ENCODE results near the gene EXOC6B. TPM values are rescaled to one million over a fixed set of nuclear protein-coding genes. Genes with fewer than 3 reads are reported as not detected.

The EXOC6B gene
- polyA plus RNA-seq, 2 of the 4 experiments (the other 2 are of a cell fraction), result 15.5 to 24.7 TPM

DNA sequence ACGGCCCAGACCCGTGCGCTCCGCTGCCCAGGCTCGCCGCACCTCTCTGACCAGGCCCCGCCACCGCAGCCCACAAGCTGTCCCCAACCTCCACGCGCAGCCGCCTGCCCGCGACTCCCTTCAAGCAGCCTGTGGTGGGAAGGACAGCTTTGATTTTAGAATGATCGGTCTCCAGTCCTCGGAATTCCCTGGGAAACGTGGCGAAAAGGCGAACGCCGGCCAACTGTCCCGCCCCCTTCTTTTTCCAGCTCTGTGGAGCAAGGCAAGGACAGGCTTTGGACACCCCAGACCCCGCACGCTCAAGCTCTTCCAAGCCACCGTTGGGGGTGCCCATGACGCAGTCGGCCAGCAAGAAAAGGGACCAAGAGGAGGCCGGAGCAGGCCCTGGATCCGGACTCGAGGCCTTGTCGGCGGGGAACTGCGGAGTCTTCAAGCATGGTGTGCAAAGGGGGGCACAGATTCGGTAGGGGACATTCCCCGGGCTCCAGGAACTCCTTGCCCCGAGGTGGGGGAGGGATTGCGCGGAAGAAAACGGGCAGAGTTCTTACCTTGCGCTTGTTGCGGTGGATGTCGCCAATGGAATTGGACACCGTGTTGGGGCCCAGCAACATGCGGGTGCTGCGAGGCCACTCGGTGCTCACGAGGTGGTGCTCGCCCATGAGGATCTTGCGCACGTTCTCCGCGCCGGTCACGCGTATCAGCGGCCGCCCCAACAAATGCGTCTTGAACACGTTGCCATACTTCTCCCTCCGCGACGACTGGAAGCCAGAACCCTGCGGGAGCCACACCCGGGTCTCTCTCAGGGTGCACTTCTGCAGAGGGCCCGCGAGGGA lies 682.2 kb downstream of the EXOC6B start:
- H3K4me3 ChIP-seq, result peak overlapping the region; percentile 61
- TF ChIP-seq, protein P1, sequence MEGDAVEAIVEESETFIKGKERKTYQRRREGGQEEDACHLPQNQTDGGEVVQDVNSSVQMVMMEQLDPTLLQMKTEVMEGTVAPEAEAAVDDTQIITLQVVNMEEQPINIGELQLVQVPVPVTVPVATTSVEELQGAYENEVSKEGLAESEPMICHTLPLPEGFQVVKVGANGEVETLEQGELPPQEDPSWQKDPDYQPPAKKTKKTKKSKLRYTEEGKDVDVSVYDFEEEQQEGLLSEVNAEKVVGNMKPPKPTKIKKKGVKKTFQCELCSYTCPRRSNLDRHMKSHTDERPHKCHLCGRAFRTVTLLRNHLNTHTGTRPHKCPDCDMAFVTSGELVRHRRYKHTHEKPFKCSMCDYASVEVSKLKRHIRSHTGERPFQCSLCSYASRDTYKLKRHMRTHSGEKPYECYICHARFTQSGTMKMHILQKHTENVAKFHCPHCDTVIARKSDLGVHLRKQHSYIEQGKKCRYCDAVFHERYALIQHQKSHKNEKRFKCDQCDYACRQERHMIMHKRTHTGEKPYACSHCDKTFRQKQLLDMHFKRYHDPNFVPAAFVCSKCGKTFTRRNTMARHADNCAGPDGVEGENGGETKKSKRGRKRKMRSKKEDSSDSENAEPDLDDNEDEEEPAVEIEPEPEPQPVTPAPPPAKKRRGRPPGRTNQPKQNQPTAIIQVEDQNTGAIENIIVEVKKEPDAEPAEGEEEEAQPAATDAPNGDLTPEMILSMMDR (IDR thresholded peaks at IDR 0.05), result no peak
- TF ChIP-seq ZNF302 (CRISPR knock-in tag; IDR thresholded peaks at IDR 0.05) (no peak), NR3C1 (IDR thresholded peaks at IDR 0.05) (no peak), TP53 (CRISPR knock-in tag; IDR thresholded peaks at IDR 0.05) (no peak), JUNB (IDR thresholded peaks at IDR 0.05) (no peak), RARB (CRISPR knock-in tag; IDR thresholded peaks at IDR 0.05) (no peak), ZSCAN20 (CRISPR knock-in tag; IDR thresholded peaks at IDR 0.05) (no peak), SREBF2 (IDR thresholded peaks at IDR 0.05) (no peak), FOSB (CRISPR knock-in tag; IDR thresholded peaks at IDR 0.05) (no peak), CEBPB (IDR thresholded peaks at IDR 0.05) (no peak), POLR2AphosphoS2 (conservative IDR thresholded peaks at IDR 0.05; ENCODE audit: low read length) (no peak), RFX5 (IDR thresholded peaks at IDR 0.05) (no peak), ZFP36 (IDR thresholded peaks at IDR 0.05; ENCODE audit: borderline replicate concordance, partially characterized antibody) (no peak)
- TF ChIP-seq, protein P2, sequence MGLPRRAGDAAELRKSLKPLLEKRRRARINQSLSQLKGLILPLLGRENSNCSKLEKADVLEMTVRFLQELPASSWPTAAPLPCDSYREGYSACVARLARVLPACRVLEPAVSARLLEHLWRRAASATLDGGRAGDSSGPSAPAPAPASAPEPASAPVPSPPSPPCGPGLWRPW (IDR thresholded peaks at IDR 0.05), result no peak
- peaks cover 48% of the 10 kb centered on the region for H3K4me1 ChIP-seq
- no peaks in the 10 kb centered on the region for H3K9me3 ChIP-seq
- POLR2A ChIA-PET, result no interaction called here
- peak overlapping the region; percentile 98 for H3K4me2 ChIP-seq
- CTCF ChIA-PET, result interaction anchor here (0.6 to 2.4 kb wide), 4 partner anchors 144 to 1697 kb away, joined by 3 to 6 read pairs (median 3); no protein-coding TSS in a partner anchor
- H3K27ac ChIP-seq, result peak overlapping the region; percentile 89 to 92; a peak in 5 of 6 replicates
- no peak for DNase-seq (ENCODE audit: low read depth in 1 of 2, low spot score in 1 of 2)
- ATAC-seq, result no peak
- WGBS (ENCODE audit: missing lambda C conversion rate), result 96% methylated on average over 65 of the region's 65 CpGs
- no peak for FAIRE-seq

DNA sequence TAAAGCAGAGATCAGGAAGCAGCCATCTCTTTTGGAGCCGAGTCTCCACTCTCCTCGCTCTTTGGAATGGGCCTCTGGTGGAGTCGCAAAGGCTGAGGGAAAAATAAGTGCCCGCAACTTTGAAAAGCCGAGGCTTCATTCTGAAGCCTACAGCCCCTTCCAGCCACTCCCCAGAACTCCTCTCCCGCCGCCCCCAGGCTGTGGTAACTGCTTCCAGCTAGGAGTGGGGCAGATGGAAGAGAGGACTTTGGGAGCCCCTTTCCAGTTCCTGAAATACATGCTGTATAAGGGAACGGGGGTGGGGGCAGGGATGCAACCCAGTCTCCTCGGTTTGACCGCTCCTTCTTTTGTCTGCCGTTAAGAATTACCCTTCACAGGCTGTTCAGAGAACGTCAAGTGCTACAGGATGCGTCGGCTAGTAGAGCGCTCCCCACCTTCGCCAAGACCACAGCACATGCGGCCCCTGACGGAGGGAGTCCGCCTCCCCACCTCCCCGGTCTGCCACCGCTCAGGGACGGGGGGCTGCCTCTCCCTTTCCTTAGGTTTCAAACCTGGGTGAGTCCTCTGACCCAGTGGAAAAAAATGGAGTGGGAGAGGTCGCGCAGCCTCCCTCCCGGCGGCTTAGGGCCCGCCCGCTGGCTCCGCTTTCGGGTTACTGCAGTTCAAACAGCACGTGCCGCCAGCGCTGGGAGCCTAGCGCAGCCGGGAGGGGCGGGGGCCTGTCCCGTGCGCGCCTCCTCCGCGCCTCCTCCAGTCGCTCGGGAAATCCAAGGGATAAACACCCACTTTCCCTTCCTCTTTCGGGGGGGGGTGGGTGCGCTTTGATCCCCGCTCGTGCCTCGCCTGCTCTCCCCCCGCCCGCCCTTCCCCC lies 683.0 kb downstream of the EXOC6B start:
- ATAC-seq (no peak), DNase-seq (ENCODE audit: low read depth in 1 of 2, low spot score in 1 of 2) (no peak), FAIRE-seq (no peak)
- H3K4me3 ChIP-seq, result no peak overlapping the region
- ChIA-PET POLR2A (no interaction called here), CTCF (interaction anchor here (0.6 to 2.4 kb wide), 3 partner anchors 143 to 597 kb away, joined by 3 to 6 read pairs (median 3); no protein-coding TSS in a partner anchor)
- no peaks in the 10 kb centered on the region for H3K9me3 ChIP-seq
- 94% methylated on average over 48 of the region's 50 CpGs for WGBS (ENCODE audit: missing lambda C conversion rate)
- no peak overlapping the region; a peak in 1 of 6 replicates for H3K27ac ChIP-seq
- no peak for TF ChIP-seq FOSB (CRISPR knock-in tag; IDR thresholded peaks at IDR 0.05)
- TF ChIP-seq JUNB (IDR thresholded peaks at IDR 0.05), result no peak
- no peak for TF ChIP-seq RCOR1 (IDR thresholded peaks at IDR 0.05; ENCODE audit: low read depth, low read length)
- TF ChIP-seq, protein P3, sequence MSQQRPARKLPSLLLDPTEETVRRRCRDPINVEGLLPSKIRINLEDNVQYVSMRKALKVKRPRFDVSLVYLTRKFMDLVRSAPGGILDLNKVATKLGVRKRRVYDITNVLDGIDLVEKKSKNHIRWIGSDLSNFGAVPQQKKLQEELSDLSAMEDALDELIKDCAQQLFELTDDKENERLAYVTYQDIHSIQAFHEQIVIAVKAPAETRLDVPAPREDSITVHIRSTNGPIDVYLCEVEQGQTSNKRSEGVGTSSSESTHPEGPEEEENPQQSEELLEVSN (IDR thresholded peaks at IDR 0.05; ENCODE audit: borderline replicate concordance, low read depth), result no peak
- no peak for TF ChIP-seq KDM1A (IDR thresholded peaks at IDR 0.05; ENCODE audit: low read depth)
- no peak for TF ChIP-seq CEBPB (IDR thresholded peaks at IDR 0.05)
- no peak for TF ChIP-seq CBX8 (IDR thresholded peaks at IDR 0.05)
- TF ChIP-seq, protein P4, sequence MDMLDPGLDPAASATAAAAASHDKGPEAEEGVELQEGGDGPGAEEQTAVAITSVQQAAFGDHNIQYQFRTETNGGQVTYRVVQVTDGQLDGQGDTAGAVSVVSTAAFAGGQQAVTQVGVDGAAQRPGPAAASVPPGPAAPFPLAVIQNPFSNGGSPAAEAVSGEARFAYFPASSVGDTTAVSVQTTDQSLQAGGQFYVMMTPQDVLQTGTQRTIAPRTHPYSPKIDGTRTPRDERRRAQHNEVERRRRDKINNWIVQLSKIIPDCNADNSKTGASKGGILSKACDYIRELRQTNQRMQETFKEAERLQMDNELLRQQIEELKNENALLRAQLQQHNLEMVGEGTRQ (IDR thresholded peaks at IDR 0.05), result no peak
- no peak for TF ChIP-seq ZNF302 (CRISPR knock-in tag; IDR thresholded peaks at IDR 0.05)
- TF ChIP-seq CHD4 (IDR thresholded peaks at IDR 0.05; ENCODE audit: borderline replicate concordance), result no peak
- no peak for TF ChIP-seq ESRRA (IDR thresholded peaks at IDR 0.05; ENCODE audit: borderline replicate concordance, low read length)
- TF ChIP-seq, protein P1 (IDR thresholded peaks at IDR 0.05), result no peak
- TF ChIP-seq JUN (IDR thresholded peaks at IDR 0.05), result no peak
- TF ChIP-seq BHLHE40 (IDR thresholded peaks at IDR 0.05; ENCODE audit: low read depth, low read length), result no peak
- peak overlapping the region; percentile 98; the same call in 1 of the 3 replicates for H3K4me2 ChIP-seq
- H3K4me1 ChIP-seq, result peaks cover 53% of the 10 kb centered on the region
